Neuron (in vitro differentiated cells): ENCODE measurements around the gene FBXW5.

Experiments used
- H2AFZ ChIP-seq: one replicate; pipeline ENCODE4 v1.6.1; 2013; ENCODE audit warnings: low read depth, mild to moderate bottlenecking, inconsistent platforms, low read length, moderate library complexity
- H3K27me3 ChIP-seq: one replicate; pipeline ENCODE4 v1.6.1; 2013; ENCODE audit warnings: low read length; ENCODE audit not compliant: insufficient read depth
- H3K36me3 ChIP-seq: one replicate; pipeline ENCODE4 v1.6.1; 2013; ENCODE audit warnings: low read length; ENCODE audit not compliant: insufficient read depth
- H3K4me1 ChIP-seq: one replicate; pipeline ENCODE4 v1.6.1; 2013; ENCODE audit warnings: low read length; ENCODE audit not compliant: insufficient read depth
- H3K4me3 ChIP-seq: 2 replicates; pipeline ENCODE4 v1.5.1; 2013; ENCODE audit warnings: mild to moderate bottlenecking, low read length, moderate library complexity
- H3K9me3 ChIP-seq: one replicate; pipeline ENCODE4 v1.6.1; 2013; ENCODE audit warnings: low read length

The FBXW5 gene

GRCh38 chr9:136955202-136955942 lies 10.8 kb upstream of the FBXW5 start:
- peaks cover 8% of the 10 kb centered on the region for H3K4me1 ChIP-seq
- H3K4me3 ChIP-seq: no peak overlapping the region
- no peaks in the 10 kb centered on the region for H3K9me3 ChIP-seq
- H3K27me3 ChIP-seq: no peaks in the 10 kb centered on the region
- no peak overlapping the region for H2AFZ ChIP-seq
- no peaks in the 10 kb centered on the region for H3K36me3 ChIP-seq

DNA sequence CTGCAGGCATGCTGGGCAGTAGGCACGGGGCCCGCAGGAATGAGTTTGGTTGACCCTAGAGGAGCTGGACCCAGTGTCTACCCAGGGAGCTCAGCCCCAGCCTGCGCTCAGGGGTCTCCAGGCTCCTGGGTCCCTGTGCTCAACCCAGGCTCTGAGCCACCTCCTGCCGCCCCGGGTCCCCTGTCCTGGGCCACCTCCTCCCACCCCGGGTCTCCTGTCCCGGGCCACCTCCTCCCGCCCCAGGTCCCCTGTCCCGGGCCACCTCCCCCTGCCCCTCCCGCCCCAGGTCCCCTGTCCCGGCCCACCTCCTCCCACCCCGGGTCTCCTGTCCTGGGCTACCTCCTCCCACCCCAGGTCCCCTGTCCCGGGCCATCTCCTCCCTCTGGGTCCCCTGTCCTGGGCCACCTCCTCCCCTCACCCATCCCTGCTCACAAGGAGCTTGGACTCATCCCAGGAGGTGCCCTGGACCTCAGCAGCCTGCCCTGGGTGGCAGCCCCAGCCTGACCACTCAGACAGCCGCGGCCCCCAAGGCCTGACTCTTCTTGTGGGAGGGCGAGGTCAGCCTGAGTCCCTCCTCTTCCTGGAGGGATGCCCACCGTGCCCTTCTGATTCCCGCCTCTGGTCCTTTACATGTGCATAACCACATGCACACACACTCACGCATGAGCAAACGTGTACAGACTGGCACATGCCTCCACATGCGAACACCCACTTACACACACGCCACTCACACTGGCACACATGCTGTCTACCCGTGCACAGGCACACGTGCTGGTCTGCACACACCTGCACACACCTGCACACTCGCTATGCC lies 9.9 kb upstream of the FBXW5 start:
- Histone ChIP-seq H3K27me3 (no peaks in the 10 kb centered on the region), H3K36me3 (no peaks in the 10 kb centered on the region), H3K9me3 (no peaks in the 10 kb centered on the region), H3K4me3 (no peak overlapping the region), H3K4me1 (peaks cover 10% of the 10 kb centered on the region), H2AFZ (no peak overlapping the region)

DNA sequence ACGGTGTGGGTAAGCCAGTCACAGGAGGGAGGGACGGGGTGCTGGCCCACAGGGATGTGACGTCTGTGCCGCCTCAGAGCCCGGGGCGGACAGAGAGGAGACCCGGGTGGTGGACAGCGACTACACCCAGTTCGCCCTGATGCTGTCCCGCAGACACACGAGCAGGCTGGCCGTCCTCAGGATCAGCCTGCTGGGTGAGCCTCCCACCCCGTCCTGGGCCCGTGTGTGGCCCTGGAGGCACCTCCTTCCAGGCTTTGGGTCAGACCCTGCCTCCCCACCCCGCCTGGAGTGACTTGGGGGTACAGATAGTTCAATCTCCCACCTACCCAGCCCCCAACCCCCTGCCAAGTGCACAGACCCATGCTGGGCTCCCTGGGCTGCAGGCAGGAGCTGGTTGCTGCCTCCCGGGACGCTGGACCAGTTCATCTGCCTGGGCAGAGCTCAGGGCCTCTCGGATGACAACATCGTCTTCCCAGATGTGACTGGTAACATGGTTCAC lies 9.3 kb upstream of the FBXW5 start:
- peaks cover 10% of the 10 kb centered on the region for H3K4me1 ChIP-seq
- H3K9me3 ChIP-seq: no peaks in the 10 kb centered on the region
- H3K36me3 ChIP-seq: no peaks in the 10 kb centered on the region
- no peaks in the 10 kb centered on the region for H3K27me3 ChIP-seq
- no peak overlapping the region for H2AFZ ChIP-seq
- no peak overlapping the region for H3K4me3 ChIP-seq

DNA sequence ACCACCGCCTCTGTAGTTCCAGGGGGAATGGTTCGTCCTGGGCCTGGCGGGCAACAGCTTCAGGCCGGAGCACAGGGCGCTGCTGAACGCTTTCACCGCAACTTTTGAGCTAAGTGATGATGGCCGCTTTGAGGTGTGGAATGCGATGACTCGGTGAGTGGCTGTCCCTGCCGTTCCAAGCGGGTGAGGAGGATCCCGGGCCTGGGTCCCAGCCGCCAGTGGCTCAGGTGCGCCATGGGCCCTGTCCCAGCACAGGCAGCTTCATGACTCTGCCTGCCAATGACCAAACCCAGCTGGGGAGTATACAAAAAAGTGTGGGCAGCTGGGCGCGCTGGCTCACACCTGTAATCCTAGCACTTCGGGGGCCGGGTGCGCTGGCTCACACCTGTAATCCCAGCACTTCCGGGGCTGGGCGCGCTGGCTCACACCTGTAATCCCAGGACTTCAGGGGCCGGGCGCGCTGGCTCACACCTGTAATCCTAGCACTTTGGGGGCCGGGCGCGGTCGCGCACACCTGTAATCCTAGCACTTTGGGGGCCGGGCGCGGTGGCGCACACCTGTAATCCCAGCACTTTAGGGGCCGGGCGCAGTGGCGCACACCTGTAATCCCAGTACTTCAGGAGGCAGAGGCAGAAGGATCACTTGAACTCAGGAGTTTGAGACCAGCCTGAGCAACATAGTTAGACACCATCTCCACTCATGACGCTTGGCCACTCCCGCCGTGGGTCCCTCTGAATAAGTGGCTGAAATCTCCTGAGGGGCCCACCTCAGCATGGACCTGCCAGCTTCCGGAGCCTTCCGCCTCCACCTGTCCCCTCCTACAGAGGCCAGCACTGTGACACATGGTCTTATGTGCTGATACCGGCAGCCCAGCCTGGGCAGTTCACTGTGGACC lies 8.6 kb upstream of the FBXW5 start:
- Histone ChIP-seq H3K9me3 (no peaks in the 10 kb centered on the region), H3K27me3 (no peaks in the 10 kb centered on the region), H3K4me3 (no peak overlapping the region), H3K36me3 (no peaks in the 10 kb centered on the region), H2AFZ (no peak overlapping the region), H3K4me1 (peaks cover 10% of the 10 kb centered on the region)

- no peaks in the 10 kb centered on the region for H3K27me3 ChIP-seq
- peaks cover 10% of the 10 kb centered on the region for H3K4me1 ChIP-seq
- no peak overlapping the region for H2AFZ ChIP-seq
- no peaks in the 10 kb centered on the region for H3K9me3 ChIP-seq
- H3K36me3 ChIP-seq: no peaks in the 10 kb centered on the region
- no peak overlapping the region for H3K4me3 ChIP-seq
Measured at GRCh38 chr9:136952321-136952850, 7.8 kb upstream of the FBXW5 start.

DNA sequence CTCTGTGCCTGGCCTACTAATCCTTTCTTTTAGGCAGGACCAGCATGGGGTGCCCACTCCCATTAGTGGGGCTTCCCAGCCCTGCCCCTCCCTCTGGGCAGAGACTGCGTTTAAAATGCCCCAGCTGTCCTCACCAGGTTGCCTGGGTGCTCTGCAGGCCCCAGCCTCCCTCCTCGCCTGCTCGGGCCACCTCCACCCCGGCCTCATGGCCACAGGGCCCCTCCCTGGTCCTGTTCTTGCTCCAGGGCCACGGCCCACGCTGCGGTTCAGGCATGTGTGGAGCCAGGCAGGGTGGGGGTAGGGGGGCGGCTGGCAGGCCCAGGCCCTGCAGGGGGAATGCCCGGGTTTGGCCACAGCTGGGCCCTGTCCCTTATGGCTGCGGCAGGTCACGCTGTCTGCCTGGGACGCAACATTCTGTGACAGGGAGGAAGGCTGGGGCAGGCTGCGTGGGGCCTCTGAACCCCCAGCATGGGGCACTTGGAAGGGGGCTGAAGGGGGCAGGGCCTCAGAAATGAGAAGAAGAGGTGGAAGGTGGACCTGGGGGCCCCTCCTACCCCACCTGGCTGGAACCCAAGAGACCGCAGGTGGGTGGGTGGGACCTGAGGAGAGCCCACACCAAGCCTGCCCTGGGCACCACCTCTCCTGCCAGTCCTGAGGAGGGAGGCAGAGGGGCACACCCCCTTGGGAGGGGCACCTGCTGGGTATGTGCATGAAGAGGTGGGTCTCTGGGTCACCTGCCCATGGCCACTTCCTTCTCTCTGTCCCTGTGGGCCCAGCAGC lies 7.2 kb upstream of the FBXW5 start, which contains the start of gene LCN12:
TSS of gene LCN12 (plus strand) at position 733 of the 780 bp plus-strand sequence. CDS start 55 bp downstream, outside the sequence.
- no peaks in the 10 kb centered on the region for H3K9me3 ChIP-seq
- no peaks in the 10 kb centered on the region for H3K36me3 ChIP-seq
- H3K4me1 ChIP-seq: peaks cover 10% of the 10 kb centered on the region
- no peaks in the 10 kb centered on the region for H3K27me3 ChIP-seq
- H3K4me3 ChIP-seq: no peak within 1 kb of the TSS
- H2AFZ ChIP-seq: no peak within 1 kb of the TSS

DNA sequence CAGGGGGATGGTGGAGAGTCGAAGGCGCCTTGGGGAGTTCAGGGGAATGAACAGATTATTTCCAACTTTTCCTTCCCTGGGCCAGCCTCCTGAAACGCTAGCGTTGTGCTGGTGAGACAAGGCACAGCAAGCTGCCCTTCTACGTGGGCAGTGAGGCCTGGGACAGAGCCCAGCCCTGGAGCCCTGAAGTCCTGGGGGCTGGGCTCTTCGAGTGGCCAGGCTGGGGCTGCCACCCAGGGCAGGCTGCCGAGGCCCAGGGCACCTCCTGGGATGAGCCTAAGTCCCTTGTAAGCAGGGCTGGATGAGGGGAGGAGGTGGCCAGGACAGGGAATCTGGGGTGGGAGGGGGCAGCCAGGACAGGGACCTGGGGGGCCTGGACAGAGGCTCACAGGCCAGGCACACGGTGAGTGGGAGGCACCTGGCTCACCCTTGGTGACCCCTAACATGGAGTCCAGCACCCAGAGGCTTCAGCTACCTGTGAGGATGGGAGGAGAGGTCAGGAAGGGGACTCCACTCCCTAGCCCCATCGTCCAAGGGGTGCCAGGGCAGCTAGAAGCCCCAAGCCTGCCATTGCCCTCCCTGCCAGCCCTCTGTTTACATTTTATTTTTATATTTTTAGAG lies 6.2 kb upstream of the FBXW5 start:
- Histone ChIP-seq H3K27me3 (no peaks in the 10 kb centered on the region), H3K9me3 (no peaks in the 10 kb centered on the region), H2AFZ (peak overlapping the region; percentile 42), H3K4me1 (peaks cover 10% of the 10 kb centered on the region), H3K36me3 (no peaks in the 10 kb centered on the region), H3K4me3 (peak overlapping the region; percentile 63)

GRCh38 chr9:136949817-136950655 lies 5.5 kb upstream of the FBXW5 start:
- Histone ChIP-seq H3K4me1 (peaks cover 10% of the 10 kb centered on the region), H3K27me3 (no peaks in the 10 kb centered on the region), H3K9me3 (no peaks in the 10 kb centered on the region), H3K36me3 (no peaks in the 10 kb centered on the region), H3K4me3 (peak overlapping the region; percentile 63), H2AFZ (peak overlapping the region; percentile 42)

DNA sequence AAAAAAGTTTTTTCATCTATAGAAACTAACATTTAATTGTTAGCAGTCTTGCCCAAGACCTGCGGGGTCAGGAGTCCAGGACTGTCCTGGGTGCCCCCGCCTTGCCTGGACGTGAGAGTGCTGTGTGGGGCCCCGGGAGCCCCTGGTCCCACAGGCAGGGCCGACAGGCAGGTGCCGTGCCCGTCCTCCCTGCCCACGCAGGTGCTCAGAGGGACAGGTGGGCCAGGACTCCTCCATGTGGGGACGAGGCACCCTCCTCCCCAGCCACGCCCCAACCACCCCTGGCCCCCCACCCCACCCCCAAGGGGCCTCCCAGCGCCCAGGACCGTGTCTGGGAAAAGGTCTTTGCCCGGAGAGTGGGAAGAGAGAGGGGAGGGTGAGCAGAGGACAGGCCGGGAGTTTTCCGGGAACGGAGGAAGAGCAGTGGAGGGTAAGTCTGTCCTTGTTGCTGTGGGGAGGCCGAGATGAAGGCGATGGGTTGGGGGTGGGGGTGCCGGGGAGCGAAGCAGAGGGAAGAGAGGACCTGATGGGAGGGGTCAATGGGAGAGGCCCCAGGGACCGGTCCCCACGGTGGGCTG lies 4.8 kb upstream of the FBXW5 start:
- Histone ChIP-seq H3K9me3 (no peaks in the 10 kb centered on the region), H2AFZ (peak overlapping the region; percentile 42), H3K36me3 (no peaks in the 10 kb centered on the region), H3K4me1 (peaks cover 10% of the 10 kb centered on the region), H3K27me3 (no peaks in the 10 kb centered on the region), H3K4me3 (peak overlapping the region; percentile 63)

DNA sequence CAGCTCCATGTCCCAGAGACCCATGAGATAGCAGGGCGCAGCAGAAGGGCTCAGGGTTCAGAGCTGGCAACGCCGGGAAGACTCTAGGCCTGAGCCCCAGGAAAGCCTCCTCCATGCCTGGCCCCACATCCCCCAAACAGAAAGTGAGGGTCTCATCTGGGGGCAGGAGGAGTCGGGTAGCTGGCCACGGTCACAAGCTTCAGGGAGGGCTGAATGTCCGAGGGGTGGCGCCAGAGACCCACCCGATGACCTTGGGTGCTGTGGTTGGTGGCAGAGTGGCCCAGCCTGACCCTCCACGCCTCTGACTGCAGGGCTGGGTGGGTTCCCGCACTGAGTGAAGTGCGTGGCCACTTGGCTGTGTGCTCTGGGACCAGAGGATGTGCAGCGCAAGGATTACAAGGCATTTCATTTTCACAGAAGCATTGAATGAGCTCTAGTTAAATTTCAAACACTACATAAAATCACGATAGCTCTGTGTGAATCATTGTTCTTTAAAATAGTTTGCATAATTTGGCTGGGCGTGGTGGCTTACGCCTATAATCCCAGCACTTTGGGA lies 3.5 kb upstream of the FBXW5 start:
- Histone ChIP-seq H3K27me3 (no peaks in the 10 kb centered on the region), H2AFZ (no peak overlapping the region), H3K9me3 (no peaks in the 10 kb centered on the region), H3K36me3 (no peaks in the 10 kb centered on the region), H3K4me1 (peaks cover 14% of the 10 kb centered on the region), H3K4me3 (no peak overlapping the region)
